GM19099 (cell line): ENCODE measurements around the gene GALT.

ENCODE experiments used
- POLR2A ChIP-seq: IDR thresholded peaks from 3 replicates; pipeline ENCODE4 v1.6.1; 2011; ENCODE audit warnings: low read depth; ENCODE audit not compliant: insufficient read length; ENCODE audit errors: extremely low read depth

GALT gene

DNA sequence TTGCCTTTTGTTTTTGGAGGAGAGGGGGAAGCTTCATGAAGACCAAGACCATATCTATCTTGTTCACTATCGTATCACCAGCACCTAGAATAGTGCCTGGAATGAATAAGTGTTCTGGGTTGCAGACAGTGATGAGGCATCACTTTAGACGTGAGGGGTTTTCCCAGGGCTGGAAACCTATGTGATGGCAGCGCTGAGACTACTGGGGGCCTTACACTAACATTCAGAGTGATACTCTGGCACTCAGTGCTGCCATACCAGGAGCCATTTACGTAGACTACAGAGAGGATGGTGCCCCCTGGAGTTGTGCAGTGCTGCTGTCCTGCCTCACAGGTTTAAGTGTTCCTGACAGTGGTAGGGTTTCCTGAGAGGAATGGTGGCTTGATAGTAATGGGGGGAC, 37.7 kb downstream of the GALT start:
- TF ChIP-seq POLR2A: no peak

DNA sequence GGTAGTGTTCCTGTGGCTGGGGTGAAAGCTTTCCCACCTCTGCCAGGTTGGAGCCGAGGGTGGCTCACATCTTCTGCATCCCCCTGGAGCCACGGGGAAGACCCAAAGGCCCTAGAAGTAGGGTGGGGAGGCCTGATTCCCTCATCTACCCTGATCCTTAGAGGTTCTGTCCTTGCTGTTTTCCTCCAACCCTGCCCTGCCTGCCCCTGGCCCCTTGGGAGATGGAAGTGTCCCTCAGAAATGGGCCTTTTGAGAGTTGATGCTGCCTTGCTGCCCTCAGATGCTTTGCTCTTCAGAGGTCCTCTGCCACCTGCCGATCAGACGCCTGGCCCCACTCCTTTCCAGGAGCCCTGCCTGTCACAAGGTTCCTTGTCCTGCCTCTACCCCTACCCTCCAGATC, 38.3 kb downstream of the GALT start:
- TF ChIP-seq POLR2A: no peak

DNA sequence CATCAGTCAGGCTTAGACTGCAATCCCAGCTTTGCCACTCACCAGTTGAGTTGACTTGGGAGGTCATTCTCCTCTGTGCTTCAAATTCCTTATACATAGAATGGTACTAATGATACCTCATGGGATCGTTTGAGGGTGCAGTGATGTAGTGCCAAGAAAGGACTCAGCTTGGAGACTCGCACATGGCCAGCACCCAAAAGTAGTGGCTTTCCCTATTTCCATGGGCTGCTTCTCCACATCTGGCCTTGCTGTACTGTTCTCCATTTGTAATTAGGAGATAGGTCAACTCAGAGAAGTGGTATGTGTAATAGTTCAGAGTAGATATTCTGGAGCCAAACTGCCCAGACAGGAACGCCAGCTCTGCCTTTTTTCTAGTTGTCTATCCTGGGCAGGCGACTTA, 39.1 kb downstream of the GALT start:
- no peak for TF ChIP-seq POLR2A

DNA sequence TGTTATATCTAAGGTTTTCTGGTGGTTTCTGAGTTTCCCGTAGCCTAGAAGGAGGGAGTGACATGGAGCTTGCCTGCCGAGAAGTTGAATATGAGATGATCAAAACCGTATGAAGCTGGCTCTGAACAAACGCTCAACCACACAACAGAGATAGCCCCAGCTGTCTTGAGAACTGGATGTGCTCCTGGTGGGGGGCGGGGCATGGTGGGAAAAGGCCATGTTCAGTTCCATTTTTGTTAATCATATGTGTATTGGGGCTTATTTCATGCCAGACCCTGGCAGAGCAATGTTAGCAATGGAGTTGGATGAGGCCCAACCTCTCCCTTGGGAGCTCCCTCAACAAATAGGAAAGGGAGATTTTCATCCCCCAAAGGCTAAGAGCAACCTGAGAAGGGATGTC, 39.8 kb downstream of the GALT start:
- no peak for TF ChIP-seq POLR2A

DNA sequence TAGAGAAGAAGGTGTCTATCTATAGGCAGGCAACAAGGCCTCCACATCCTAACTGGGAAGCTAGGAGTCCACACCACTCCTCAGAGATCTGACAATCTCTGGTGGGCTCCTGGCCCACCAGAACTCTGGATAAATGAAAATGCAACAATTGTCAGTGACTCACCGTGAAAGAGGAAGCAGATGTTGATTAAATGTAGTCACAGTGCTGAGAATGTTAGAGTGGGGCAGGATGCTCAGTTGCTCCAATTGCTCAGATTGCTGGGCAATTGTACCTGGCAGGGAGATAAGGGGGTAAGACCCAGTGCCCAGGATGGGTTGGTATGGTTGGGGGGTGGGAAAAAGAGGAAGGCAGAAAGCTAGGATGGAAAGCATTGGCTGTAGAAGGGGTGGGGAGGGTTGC, 40.3 kb downstream of the GALT start:
- TF ChIP-seq POLR2A: no peak

DNA sequence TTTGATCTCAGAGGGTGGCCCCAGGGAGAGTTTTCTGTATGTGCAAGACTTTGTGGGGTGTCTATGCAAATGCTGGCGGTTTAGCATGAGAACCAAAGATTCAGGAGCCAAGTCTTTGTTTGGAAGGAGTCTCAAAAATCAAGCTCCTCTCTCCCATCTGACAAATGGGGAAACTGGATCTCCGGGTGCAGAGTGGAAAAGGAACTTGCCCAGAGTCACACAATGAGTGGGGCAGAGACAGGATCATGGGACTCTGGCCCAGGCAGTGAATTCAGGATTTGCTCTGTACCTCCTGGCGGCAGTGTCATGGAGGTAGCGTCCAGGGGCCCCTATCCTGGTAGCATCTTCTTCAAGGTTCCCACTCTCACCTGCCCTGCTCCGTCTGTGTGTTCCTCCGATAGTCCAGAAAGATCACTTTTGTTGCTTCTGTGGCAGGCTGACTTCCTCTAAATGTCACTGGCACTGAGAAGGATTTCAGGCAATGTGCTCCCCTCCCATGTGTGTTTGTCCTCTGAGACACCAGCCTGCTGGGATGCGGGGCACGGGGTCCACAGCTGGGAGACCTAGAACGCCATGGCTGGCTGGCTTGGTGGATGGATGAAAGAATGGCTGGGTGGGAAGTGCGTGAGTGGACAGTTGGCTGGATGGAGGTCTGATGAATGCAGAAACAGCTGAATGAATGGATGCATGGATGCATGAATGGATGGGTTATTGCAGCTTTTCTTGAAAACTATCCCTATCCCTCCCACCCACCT, 41.0 kb downstream of the GALT start:
- no peak for TF ChIP-seq POLR2A

DNA sequence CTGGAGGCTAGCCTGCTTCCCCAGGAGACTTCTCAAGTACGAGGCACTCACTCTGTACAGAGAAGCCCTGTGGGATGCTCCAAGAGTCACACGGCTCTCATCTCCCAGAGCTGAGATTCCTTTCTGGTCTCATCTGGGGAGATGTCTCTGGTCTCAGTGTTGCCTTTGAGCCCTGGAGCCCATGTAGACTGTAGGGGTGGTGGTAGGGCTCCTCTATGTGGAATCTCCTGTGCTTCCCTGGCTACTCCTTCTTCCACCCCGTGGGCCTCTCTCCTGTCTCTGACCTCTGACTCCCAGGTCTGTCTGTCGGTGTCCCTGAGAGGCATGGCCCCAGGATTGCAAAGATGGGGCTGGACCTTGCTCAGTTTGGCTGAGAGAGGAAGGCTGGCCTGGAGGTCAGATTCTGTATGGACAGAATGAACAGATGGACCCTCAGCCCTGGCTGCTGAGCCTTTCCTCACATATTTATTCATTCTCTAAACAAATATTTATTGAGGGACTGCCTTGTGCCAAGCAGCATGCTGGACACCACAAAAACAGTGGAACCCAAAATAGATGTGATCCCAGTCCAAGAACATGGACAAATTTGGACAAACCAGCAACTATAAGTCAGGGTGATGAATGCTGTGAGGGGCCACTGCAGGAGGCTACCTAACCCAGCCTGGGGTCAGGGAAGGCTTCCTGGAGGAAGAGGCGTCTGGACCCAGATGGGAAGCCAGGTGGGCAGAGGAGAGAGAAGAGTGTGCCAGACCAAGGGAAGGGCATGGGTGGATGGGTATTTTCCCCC, 42.0 kb downstream of the GALT start:
- no peak for TF ChIP-seq POLR2A

DNA sequence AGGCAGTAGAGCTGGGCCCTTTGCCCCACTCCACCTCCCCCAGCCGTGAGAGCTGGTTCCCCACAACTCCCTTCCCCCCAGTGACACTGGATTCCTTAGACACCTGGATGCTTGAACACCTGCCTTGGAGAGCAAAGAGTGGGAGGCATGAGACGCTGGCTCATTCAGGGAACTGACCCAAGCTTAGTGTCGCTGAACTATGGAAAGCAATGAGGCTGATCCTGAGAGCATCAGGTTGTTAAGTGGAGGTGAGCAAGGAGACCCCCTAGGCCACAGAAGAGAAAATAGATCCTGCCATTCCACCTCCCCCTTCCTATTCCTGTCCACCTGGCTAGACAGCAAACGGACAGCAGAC, 42.6 kb downstream of the GALT start:
- TF ChIP-seq POLR2A: no peak

DNA sequence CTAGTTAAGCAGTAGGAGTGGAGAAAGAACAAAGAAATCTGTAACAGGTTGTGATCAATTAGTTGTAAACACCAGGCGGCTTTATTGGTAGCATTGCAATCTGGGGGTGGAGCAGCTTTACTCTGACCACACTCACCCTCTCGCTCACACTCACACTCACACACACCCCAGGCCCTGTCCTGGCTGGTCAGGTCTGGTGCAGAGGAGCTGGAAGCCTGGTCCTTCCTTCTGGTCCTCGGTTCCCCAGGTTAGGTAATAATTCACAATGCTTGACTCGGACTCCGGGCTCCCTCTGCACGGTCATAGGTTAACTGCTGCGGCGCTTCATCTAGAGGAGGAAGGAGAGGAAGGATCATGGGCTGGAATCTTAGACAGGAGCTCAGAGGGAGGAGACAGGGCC, 43.0 kb downstream of the GALT start:
- no peak for TF ChIP-seq POLR2A

DNA sequence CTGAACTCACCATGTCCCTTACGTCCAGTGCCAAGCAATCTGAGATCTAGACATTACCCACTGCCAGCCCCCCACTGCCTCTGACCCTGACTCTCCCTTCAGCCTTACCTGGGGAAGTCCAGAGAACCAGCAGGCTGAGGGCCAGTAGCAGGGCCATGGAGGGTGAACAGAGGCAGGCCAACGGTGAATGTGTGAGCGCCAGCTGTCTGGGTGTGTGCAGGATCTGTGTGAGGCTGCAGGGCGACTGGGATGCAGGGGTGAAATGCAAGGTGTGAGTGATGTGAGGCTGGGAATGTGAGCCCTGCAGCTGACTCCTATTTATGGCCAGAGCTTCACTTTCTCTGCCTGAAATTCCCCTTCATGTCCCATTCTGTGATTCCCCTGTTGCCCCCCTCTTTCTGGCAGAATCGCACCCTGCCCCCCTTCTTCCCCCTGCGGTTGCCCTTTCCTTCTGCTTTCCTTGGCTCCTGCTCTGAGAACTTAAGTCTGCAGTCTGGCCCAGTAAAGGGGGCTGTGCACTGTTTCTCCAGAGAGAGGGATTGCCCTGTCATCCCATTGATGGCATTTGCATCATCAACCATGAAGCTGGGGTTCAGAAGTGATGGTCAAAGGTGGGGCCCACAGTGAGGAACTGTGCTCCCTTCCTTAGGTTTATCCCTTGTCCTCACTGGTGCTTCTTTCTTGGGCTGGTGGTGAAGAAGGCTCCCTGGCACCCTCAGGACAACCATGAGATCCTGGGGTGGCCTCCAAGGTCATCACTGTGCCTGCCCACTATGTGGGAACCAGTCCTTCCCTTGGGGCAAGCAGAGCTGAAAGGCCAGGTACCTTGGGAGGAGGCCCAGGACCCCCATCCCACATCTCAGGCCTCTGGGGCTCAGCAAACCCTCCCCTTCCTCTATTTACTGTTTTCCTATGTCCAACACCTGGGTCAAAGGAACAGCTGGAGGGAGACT, 44.8 kb downstream of the GALT start, which contains the start of gene CCL19:
Gene CCL19, minus strand, starts transcription at position 294 of the 953 bp plus-strand sequence. Its CDS starts 137 bp downstream, at position 157.
- TF ChIP-seq POLR2A: no peak

DNA sequence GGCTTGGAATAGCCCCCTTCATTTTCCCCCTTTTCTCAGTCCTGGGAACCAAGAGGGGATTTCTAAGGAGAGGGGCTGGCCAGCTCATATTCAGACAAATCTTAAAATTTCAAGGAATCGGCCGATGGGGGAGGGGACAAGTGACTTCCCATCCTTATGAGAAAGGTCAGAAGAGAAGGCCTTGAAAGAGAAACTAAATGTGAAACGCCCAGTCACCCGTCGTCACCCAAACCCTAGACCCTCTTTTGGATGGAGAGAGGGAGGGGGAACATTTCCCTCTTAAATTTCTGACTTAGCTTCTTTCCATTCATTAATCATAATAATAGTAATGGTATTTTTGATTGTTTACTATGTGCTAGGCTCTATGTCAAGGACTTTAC, 45.5 kb downstream of the GALT start:
- TF ChIP-seq POLR2A: no peak

DNA sequence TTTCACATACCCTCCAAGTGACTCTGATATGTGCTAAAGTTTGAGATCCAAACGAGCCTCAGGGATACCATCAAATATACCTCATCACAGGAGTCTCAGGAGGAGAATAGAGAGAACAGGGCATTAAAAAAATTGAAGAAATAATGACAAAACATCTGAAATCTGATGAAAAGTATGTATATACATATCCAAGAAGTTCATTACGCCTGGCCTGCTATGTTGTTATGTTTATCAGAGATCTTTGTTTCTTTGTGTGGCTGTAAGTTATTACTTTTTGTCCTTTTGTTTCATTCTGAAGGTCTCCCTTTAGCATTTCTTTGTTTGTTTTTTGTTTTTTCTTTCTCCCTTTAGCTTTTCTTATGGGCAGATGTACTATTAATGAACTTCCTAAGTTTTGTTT, 47.1 kb downstream of the GALT start:
- TF ChIP-seq POLR2A: no peak

DNA sequence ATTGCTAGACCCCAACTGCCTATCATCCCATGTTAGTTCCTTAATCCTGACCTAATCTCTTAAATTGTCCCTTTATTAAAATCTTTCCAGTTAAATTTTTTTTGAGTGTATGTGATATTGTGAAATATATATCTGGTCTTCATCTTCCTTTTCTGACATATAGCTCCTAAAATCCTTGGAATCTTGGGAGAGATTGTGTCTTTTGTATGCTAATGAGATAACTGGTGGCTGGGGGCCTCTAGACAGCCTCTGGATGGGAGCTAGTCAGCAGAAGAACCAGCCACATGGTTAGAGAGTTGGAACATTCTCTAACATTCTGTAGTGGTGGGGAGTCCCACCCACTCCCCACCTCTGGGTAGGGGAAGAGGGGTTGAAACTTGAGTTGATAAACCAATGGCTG, 48.3 kb downstream of the GALT start:
- TF ChIP-seq POLR2A: no peak
